ENCODE data around the gene CDPF1. TPM values are rescaled to one million over a fixed set of nuclear protein-coding genes. Genes with fewer than 3 reads are reported as not detected.

Gene CDPF1
- total and polyA plus RNA-seq, 12 donors, result 10.2 to 32.9 (median 14.2) TPM

DNA sequence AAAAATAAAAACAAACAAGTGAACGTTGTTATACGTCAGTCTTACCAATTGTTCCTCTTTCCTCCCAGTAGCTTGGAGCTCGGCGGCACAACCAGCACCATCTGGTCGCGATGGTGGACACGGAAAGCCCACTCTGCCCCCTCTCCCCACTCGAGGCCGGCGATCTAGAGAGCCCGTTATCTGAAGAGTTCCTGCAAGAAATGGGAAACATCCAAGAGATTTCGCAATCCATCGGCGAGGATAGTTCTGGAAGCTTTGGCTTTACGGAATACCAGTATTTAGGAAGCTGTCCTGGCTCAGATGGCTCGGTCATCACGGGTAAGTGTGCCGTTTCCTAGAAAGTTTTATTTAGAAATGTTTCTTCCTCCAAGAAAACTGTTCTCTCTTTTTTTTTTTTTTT, 51.8 kb downstream of the CDPF1 start:
- Histone ChIP-seq H3K27ac (no peak overlapping the region), H3K27me3 (no peaks in the 10 kb centered on the region), H3K4me3 (no peak overlapping the region), H3K9me3 (replicated peaks in 1 of 3) (no peaks in the 10 kb centered on the region), H3K36me3 (replicated peaks in 1 of 2) (peaks cover 0 to 22% of the 10 kb centered on the region in 2 donors), H3K4me1 (replicated peaks in 1 of 2) (peaks cover 0 to 6% of the 10 kb centered on the region in 2 donors)
- no peak for TF ChIP-seq POLR2A (IDR thresholded peaks at IDR 0.05)
- TF ChIP-seq, protein P1, sequence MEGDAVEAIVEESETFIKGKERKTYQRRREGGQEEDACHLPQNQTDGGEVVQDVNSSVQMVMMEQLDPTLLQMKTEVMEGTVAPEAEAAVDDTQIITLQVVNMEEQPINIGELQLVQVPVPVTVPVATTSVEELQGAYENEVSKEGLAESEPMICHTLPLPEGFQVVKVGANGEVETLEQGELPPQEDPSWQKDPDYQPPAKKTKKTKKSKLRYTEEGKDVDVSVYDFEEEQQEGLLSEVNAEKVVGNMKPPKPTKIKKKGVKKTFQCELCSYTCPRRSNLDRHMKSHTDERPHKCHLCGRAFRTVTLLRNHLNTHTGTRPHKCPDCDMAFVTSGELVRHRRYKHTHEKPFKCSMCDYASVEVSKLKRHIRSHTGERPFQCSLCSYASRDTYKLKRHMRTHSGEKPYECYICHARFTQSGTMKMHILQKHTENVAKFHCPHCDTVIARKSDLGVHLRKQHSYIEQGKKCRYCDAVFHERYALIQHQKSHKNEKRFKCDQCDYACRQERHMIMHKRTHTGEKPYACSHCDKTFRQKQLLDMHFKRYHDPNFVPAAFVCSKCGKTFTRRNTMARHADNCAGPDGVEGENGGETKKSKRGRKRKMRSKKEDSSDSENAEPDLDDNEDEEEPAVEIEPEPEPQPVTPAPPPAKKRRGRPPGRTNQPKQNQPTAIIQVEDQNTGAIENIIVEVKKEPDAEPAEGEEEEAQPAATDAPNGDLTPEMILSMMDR (IDR thresholded peaks at IDR 0.05), result no peak
- intact Hi-C loops (cut with DNase I), result no loop called here
- 90 to 95% (median 93%) methylated on average over 18 of the region's 18 CpGs for WGBS, 4 donors
- DNase-seq, result no peak

DNA sequence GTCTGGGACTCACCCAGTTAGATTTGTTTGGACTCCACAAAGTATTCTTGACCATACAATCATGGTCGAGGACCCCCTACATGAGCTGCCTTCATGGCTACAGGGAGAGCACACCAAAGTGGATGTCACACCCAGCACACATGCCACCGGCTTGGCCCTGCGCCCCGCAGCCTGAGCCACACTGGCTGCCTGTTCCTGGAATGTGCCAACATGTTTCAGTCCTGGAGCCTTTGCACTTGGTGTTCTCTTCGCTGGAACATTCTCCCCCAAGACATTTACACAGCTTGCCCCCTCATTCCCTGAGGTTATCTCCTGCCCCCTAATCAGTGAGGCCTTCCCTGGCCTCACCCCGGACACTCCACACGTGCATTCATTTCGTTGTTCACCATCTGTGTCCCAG, 53.8 kb downstream of the CDPF1 start:
- Histone ChIP-seq H3K27ac (peak overlapping the region in 2 of 5 donors; percentile 31 to 55), H3K4me1 (replicated peaks in 1 of 2) (peaks cover 0 to under 1% of the 10 kb centered on the region in 2 donors), H3K9me3 (replicated peaks in 1 of 3) (no peaks in the 10 kb centered on the region), H3K27me3 (no peaks in the 10 kb centered on the region), H3K4me3 (no peak overlapping the region), H3K36me3 (replicated peaks in 1 of 2) (peaks cover 0 to 22% of the 10 kb centered on the region in 2 donors)
- DNase-seq, result peak; percentile 38 to 68 (median 63)
- intact Hi-C loops (cut with DNase I), result no loop called here
- WGBS, 4 donors, result 73 to 82% (median 79%) methylated on average over 5 to 8 of the region's 8 CpGs
- TF ChIP-seq POLR2A (IDR thresholded peaks at IDR 0.05), result no peak
- TF ChIP-seq, protein P1 (IDR thresholded peaks at IDR 0.05), result no peak

DNA sequence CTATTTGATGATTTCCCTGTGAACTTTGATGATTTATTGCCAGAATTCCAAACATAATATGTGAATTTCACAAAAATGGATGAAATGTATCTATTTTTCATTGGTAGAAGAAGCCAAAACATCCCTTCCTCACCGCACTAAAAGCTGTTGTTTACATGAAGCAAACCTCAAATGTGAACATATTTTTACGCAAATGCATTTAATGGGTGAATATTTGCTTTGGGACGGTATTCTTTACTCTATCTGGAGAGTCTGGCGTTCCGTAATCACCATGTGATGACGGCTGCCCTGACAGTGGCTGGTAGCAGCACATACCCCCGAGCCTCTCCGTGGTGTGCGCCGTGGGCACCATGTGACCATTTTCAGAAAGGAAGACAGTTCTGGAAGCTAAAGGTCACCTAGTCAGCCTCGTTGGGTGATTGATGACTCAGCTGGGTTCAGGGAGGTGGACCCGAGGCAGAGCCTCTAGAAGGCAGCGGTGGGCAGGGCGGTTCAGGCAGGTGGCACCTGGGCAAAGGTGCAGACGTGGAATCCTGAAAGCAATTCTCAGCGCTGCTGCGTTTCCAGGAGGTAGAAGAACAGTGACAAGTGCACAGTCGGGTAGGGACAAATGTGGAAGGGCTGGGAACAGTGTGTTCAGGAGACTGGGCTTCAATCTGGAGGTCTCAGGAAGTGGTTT, 54.5 kb downstream of the CDPF1 start:
- H3K4me3 ChIP-seq, result no peak overlapping the region
- intact Hi-C loops (cut with DNase I), result no loop called here
- peaks cover 0 to 21% of the 10 kb centered on the region in 2 donors for H3K36me3 ChIP-seq (replicated peaks in 1 of 2)
- DNase-seq, result peak in 6 of 7 donors; percentile 29 to 52 (median 40)
- TF ChIP-seq, protein P1 (IDR thresholded peaks at IDR 0.05), result no peak
- no peak for TF ChIP-seq POLR2A (IDR thresholded peaks at IDR 0.05)
- H3K27ac ChIP-seq, result peak overlapping the region in 2 of 5 donors; percentile 31 to 55
- no peaks in the 10 kb centered on the region for H3K4me1 ChIP-seq (replicated peaks in 1 of 2)
- 56 to 78% (median 65%) methylated on average over 18 of the region's 18 CpGs for WGBS, 4 donors
- H3K9me3 ChIP-seq (replicated peaks in 1 of 3), result no peaks in the 10 kb centered on the region
- H3K27me3 ChIP-seq, result no peaks in the 10 kb centered on the region

Other genes with a start within 250 kb of the CDPF1 start
- gene PPARA, start 99.8 kb downstream of the CDPF1 start, total RNA-seq, result 100 to 1,000 TPM in 1 of 9 donors, 10 to 100 TPM in 8; 26.1 to 208 (median 38.8) TPM
- 10 to 100 TPM in 1 of 3 donors, 1 to 10 TPM in 2; 5.1 to 17.0 (median 8.4) TPM for gene PPARA, start 99.8 kb downstream of the CDPF1 start, polyA plus RNA-seq
- gene PKDREJ, start 13.1 kb upstream of the CDPF1 start, total RNA-seq, result under 1 TPM in 7 of 9 donors, not detected in 2; under 0.01 to 0.11 (median 0.04) TPM
- gene PKDREJ, start 13.1 kb upstream of the CDPF1 start, polyA plus RNA-seq, result under 1 TPM; 0.03 to 0.08 (median 0.07) TPM
- gene TTC38, start 17.7 kb upstream of the CDPF1 start, total RNA-seq, result 100 to 1,000 TPM in 1 of 9 donors, 10 to 100 TPM in 8; 36.7 to 111 (median 44.3) TPM
- 10 to 100 TPM; 24.0 to 31.1 (median 27.2) TPM for gene TTC38, start 17.7 kb upstream of the CDPF1 start, polyA plus RNA-seq
- gene GTSE1, start 46.6 kb upstream of the CDPF1 start, total RNA-seq, result 1 to 10 TPM in 5 of 9 donors, under 1 TPM in 4; 0.06 to 5.7 (median 1.1) TPM
- 1 to 10 TPM in 2 of 3 donors, under 1 TPM in 1; 0.80 to 1.0 (median 1.0) TPM for gene GTSE1, start 46.6 kb upstream of the CDPF1 start, polyA plus RNA-seq
- 10 to 100 TPM; 20.2 to 48.0 (median 34.6) TPM for gene TRMU, start 85.4 kb upstream of the CDPF1 start, total RNA-seq
- gene TRMU, start 85.4 kb upstream of the CDPF1 start, polyA plus RNA-seq, result 100 to 1,000 TPM in 1 of 3 donors, 10 to 100 TPM in 2; 26.6 to 107 (median 56.6) TPM

Data from adrenal gland (tissue), 12 donors.